ENCODE measurements around the gene MFSD12.

Gene MFSD12

DNA sequence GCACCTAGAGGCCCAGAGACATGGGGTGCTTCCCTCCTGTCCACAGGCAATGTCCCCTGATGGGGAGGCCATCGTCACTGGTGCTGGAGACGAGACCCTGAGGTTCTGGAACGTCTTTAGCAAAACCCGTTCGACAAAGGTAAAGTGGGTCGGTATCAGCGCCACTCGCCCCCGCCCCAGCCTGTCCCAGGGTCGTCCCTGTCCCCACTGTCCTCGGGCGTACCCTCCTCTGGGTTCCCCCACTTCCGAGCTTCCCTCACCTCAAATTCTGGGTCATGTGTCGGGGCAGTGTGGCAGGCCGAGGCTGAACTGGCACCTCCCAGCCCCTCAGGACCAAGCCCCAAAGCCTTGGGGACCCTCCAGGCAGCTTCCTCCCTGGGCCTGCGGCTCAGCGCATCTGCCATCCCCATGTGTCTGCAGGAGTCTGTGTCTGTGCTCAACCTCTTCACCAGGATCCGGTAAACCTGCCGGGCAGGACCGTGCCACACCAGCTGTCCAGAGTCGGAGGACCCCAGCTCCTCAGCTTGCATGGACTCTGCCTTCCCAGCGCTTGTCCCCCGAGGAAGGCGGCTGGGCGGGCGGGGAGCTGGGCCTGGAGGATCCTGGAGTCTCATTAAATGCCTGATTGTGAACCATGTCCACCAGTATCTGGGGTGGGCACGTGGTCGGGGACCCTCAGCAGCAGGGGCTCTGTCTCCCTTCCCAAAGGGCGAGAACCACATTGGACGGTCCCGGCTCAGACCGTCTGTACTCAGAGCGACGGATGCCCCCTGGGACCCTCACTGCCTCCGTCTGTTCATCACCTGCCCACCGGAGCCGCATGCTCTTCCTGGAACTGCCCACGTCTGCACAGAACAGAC, 22.8 kb downstream of the MFSD12 start:
- no peaks in the 10 kb centered on the region for H3K9me3 ChIP-seq (ENCODE audit: control insufficient read depth, insufficient read depth, low read length)
- H3K4me1 ChIP-seq (ENCODE audit: control insufficient read depth, low read length) = no peaks in the 10 kb centered on the region
- H4K20me1 ChIP-seq (ENCODE audit: control insufficient read depth, insufficient read depth, low read depth, low read length) = no peaks in the 10 kb centered on the region
- no peak overlapping the region for H3K4me2 ChIP-seq (ENCODE audit: low read length)
- TF ChIP-seq, protein P1, sequence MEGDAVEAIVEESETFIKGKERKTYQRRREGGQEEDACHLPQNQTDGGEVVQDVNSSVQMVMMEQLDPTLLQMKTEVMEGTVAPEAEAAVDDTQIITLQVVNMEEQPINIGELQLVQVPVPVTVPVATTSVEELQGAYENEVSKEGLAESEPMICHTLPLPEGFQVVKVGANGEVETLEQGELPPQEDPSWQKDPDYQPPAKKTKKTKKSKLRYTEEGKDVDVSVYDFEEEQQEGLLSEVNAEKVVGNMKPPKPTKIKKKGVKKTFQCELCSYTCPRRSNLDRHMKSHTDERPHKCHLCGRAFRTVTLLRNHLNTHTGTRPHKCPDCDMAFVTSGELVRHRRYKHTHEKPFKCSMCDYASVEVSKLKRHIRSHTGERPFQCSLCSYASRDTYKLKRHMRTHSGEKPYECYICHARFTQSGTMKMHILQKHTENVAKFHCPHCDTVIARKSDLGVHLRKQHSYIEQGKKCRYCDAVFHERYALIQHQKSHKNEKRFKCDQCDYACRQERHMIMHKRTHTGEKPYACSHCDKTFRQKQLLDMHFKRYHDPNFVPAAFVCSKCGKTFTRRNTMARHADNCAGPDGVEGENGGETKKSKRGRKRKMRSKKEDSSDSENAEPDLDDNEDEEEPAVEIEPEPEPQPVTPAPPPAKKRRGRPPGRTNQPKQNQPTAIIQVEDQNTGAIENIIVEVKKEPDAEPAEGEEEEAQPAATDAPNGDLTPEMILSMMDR (IDR thresholded peaks at IDR 0.05; ENCODE audit: low read depth, low read length, poor library complexity, severe bottlenecking) = no peak
- TF ChIP-seq EZH2phosphoT487 (IDR thresholded peaks at IDR 0.05; ENCODE audit: borderline replicate concordance, low read length) = no peak
- H3K4me3 ChIP-seq (ENCODE audit: low read length) = no peak overlapping the region
- H3K27ac ChIP-seq (ENCODE audit: low read depth, low read length) = no peak overlapping the region
- peaks cover 52% of the 10 kb centered on the region for H3K36me3 ChIP-seq (ENCODE audit: control insufficient read depth, low read length)
- H3K27me3 ChIP-seq (ENCODE audit: control insufficient read depth, low read length) = no peaks in the 10 kb centered on the region
- no peaks in the 10 kb centered on the region for H3K9me2 ChIP-seq (replicated peaks; ENCODE audit: control insufficient read depth, low read length)
- no peaks in the 10 kb centered on the region for H3K79me2 ChIP-seq (ENCODE audit: control insufficient read depth, low read length)
- H3F3A ChIP-seq (ENCODE audit: control insufficient read depth, insufficient read depth) = no peaks in the 10 kb centered on the region

DNA sequence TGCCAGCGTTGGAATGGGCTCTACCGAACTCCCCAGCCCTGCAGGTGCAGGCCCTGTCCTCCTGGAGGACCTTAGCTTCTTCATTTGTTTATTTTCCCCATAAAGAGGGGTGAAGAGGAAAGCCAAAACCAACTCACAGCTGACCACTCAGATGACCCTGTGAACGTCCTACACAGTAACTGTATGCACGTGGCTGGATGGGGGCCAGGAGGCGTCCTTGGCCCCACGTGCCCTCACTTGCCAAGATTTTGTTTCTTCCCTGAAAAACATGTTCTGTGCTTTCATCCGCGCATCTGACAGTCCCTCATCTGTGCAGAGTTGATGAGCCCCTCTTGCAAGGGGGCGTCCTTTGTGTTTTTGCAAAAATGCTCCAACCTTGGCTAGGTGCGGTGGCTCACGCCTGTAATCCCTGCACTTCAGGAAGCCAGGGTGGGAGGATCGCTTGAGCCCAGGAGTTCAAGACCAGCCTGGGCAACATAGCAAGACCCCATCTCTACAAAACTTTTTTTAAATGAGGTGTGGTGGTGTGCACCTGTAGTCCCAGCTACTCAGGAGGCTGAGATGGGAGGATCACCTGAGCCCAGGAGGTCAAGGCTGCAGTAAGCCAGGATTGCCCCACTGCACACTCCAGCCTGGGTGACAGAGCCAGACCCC, 23.7 kb downstream of the MFSD12 start:
- no peaks in the 10 kb centered on the region for H3K27me3 ChIP-seq (ENCODE audit: control insufficient read depth, low read length)
- no peaks in the 10 kb centered on the region for H3F3A ChIP-seq (ENCODE audit: control insufficient read depth, insufficient read depth)
- H3K9me2 ChIP-seq (replicated peaks; ENCODE audit: control insufficient read depth, low read length) = no peaks in the 10 kb centered on the region
- no peak overlapping the region for H3K4me3 ChIP-seq (ENCODE audit: low read length)
- no peak for TF ChIP-seq EZH2phosphoT487 (IDR thresholded peaks at IDR 0.05; ENCODE audit: borderline replicate concordance, low read length)
- TF ChIP-seq, protein P1 (IDR thresholded peaks at IDR 0.05; ENCODE audit: low read depth, low read length, poor library complexity, severe bottlenecking) = no peak
- no peaks in the 10 kb centered on the region for H3K79me2 ChIP-seq (ENCODE audit: control insufficient read depth, low read length)
- H3K36me3 ChIP-seq (ENCODE audit: control insufficient read depth, low read length) = peaks cover 49% of the 10 kb centered on the region
- H3K9me3 ChIP-seq (ENCODE audit: control insufficient read depth, insufficient read depth, low read length) = no peaks in the 10 kb centered on the region
- H4K20me1 ChIP-seq (ENCODE audit: control insufficient read depth, insufficient read depth, low read depth, low read length) = no peaks in the 10 kb centered on the region
- H3K4me2 ChIP-seq (ENCODE audit: low read length) = no peak overlapping the region
- H3K4me1 ChIP-seq (ENCODE audit: control insufficient read depth, low read length) = no peaks in the 10 kb centered on the region
- no peak overlapping the region for H3K27ac ChIP-seq (ENCODE audit: low read depth, low read length)

DNA sequence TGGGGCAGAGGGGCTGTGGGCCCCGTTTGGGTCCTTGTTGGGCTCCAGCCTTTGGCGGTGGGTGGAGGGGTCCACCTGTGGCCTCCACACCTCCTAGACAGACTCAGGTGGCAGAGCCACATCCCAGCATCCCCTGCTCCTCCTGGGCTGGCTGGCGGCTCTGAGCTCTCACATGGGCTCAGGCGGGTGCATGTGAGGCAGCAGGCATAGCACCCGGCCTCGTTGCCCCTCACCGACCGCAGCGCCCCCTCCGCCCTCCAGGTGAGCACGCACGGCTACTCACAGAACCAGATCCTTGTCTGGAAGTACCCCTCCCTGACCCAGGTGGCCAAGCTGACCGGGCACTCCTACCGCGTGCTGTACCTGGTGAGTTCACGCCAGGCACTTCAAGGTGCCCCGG, 24.4 kb downstream of the MFSD12 start:
- Histone ChIP-seq H3K79me2 (ENCODE audit: control insufficient read depth, low read length) (no peaks in the 10 kb centered on the region), H3K9me3 (ENCODE audit: control insufficient read depth, insufficient read depth, low read length) (no peaks in the 10 kb centered on the region), H3F3A (ENCODE audit: control insufficient read depth, insufficient read depth) (no peaks in the 10 kb centered on the region), H3K27ac (ENCODE audit: low read depth, low read length) (no peak overlapping the region), H3K4me2 (ENCODE audit: low read length) (no peak overlapping the region), H3K27me3 (ENCODE audit: control insufficient read depth, low read length) (no peaks in the 10 kb centered on the region), H3K9me2 (replicated peaks; ENCODE audit: control insufficient read depth, low read length) (no peaks in the 10 kb centered on the region), H3K4me1 (ENCODE audit: control insufficient read depth, low read length) (no peaks in the 10 kb centered on the region), H4K20me1 (ENCODE audit: control insufficient read depth, insufficient read depth, low read depth, low read length) (no peaks in the 10 kb centered on the region), H3K36me3 (ENCODE audit: control insufficient read depth, low read length) (peaks cover 44% of the 10 kb centered on the region), H3K4me3 (ENCODE audit: low read length) (no peak overlapping the region)
- TF ChIP-seq EZH2phosphoT487 (IDR thresholded peaks at IDR 0.05; ENCODE audit: borderline replicate concordance, low read length) = no peak
- TF ChIP-seq, protein P1 (IDR thresholded peaks at IDR 0.05; ENCODE audit: low read depth, low read length, poor library complexity, severe bottlenecking) = no peak
